Omental fat pad (tissue), 4 donors: ENCODE measurements around the gene ENTPD7. TPM values are rescaled to one million over a fixed set of nuclear protein-coding genes. Genes with fewer than 3 reads are reported as not detected.
A peak's percentile ranks its signal among the peaks of the same experiment; 100 is the strongest.
"Not testable (repeated sequence)": the region's sequence is repeated elsewhere in the genome, so short reads cannot be mapped to it uniquely, and the experiment has no call there.

Experiments used
- ATAC-seq: fragments of 150-250 bp; one replicate; pipeline ENCODE4 v1.9.1; 2016; ENCODE audit warnings: mild to moderate bottlenecking, moderate library complexity; ENCODE audit not compliant: low FRiP score
- DNase-seq: peaks from one replicate; pipeline ENCODE4 v3.0.0-alpha.2; 2019; ENCODE audit warnings: low spot score
- CTCF ChIP-seq, 3 donors: fragments of 450-650 bp; IDR thresholded peaks; one replicate each; pipeline ENCODE4 v1.5.1; 2016 to 2017; ENCODE audit warnings: antibody characterized with exemption in 3 of 3, mild to moderate bottlenecking in 3 of 3, moderate library complexity in 2 of 3
- total RNA-seq, 4 donors: library from RNA; depleted of rRNA; stranded (reverse); fragments of >200 nt; gene quantifications; one replicate each; pipeline ENCODE4 v1.1.0, GENCODE V29; 2016

ENTPD7 gene
- total RNA-seq, 4 donors from 2014 or later, result 5.2 to 18.6 (median 9.2) TPM

DNA sequence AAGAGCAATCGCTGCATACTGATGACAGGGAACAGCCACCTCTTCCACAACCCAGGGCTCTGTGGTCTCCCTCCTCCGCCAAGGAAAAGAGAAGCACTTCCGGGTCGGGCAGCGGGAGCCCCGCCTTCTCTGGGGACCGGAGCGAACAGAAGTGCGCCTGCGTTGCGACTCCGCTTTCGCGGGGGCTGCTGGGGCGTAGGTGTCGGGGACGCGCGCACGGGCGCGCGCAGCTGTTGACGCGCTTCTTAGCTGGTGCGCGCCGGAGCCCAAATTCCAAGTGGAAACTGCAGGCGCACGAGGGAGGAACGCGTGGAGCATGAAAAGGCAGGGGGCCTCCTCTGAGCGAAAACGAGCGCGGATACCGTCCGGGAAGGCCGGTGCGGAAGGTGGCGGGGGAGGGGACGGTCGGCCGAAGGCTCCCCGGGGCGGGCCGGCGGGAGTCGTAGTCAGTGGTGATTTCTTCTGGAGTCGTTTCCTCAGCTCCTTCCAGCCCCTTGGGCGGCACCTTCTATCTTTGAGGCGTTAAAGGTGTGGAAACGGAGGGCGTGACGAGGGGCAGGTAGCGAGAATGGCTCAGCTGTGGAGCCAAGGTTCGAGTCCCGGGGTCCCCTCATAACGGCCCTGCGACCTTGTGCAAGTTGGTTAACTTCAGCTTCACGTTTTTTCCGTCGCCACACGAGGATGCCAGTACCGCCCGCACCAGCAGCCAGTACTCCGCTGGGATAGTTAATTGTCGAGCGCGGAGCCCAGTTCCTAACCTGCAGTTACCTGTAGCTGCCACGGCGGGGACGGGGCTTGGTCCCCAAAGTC, 72.9 kb downstream of the ENTPD7 start, which contains the start of the genes COX15 and CUTC:
COX15 (minus strand) TSS at position 95 of the 810 bp plus-strand sequence; CDS start at position 17, 78 bp downstream.
CUTC (plus strand) TSS at position 202 of the 810 bp plus-strand sequence; CDS start at position 317, 115 bp downstream.
- no peak for TF ChIP-seq CTCF (IDR thresholded peaks at IDR 0.05)
- ATAC-seq, result peak; percentile 96
- peak; percentile 84 for DNase-seq

DNA sequence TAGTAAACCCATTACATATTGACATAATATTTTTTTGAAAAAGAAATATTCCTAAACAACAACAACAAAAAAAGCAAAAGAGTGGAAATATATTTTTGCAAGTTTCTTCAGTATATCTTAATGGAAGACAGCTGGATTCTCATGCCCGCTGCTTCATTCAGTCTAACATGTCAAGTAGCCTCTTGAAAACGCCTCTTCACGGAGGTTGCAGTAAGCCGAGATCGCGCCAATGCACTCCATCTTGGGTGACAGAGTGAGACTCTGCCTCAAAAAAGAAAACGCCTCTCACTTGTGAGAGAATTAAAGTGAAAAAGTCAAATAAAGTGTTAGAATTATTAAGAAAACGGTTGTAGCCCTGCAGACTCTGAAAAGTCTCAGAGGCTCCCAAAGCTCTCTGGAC, 74.1 kb downstream of the ENTPD7 start:
- no peak for TF ChIP-seq CTCF (IDR thresholded peaks at IDR 0.05)
- DNase-seq (no peak), ATAC-seq (no peak)

DNA sequence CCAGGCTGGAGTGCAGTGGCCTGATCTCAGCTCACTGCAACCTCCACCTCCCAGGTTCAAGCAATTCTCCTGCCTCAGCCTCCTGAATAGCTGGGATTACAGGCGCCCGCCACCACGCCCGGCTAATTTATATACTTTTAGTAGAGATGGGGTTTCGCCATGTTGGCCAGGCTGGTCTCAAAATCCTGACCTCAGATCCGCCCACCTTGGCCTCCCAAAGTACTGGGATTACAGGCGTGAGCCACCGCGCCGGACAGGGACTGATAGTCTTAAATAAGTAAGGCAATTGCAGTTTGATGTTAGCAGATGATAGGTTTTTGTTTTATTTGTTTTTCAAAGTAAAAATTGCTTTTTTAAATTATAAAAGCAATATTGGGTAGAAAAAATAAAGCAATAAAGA, 74.8 kb downstream of the ENTPD7 start:
- DNase-seq, ATAC-seq: not testable (repeated sequence)

- no peak for ATAC-seq
- DNase-seq, result no peak
- TF ChIP-seq CTCF (IDR thresholded peaks at IDR 0.05), result no peak
These were observed 81.0 kb downstream of the ENTPD7 start for GRCh38 chr10:99740260-99740659.

DNA sequence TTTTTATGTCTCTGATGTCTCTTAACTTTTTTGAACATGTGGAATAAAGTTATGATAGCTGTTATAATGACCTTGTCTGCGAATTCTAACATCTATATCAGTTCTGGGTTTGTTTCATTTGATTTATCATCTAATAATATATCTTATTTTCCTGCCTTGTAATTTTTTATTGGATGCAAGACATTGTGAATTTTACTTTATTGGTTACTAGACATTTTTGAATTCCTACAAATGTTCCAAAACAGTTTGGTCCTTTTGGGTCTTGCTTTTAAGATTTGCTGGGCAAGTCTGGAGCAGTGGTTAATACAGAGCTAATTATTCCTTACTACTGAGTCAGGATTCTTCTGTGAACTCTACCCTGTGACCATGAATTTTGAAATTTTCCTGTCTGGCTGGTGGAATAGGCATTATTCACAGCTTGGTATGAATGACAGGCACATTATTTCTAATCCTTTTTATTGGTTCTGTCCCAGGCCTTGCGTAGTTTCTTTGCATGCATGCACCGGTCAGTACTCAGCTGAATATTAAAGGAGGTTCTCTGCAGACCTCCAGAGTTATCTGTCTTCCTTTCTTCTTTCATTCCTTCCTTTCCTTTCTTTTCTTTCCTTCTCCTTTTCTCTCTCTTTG, 81.7 kb downstream of the ENTPD7 start:
- ATAC-seq (no peak), DNase-seq (no peak)
- no peak for TF ChIP-seq CTCF (IDR thresholded peaks at IDR 0.05)

GRCh38 chr10:99742254-99742653, 82.9 kb downstream of the ENTPD7 start:
- no peak for DNase-seq
- TF ChIP-seq CTCF (IDR thresholded peaks at IDR 0.05), result no peak
- ATAC-seq, result no peak

DNA sequence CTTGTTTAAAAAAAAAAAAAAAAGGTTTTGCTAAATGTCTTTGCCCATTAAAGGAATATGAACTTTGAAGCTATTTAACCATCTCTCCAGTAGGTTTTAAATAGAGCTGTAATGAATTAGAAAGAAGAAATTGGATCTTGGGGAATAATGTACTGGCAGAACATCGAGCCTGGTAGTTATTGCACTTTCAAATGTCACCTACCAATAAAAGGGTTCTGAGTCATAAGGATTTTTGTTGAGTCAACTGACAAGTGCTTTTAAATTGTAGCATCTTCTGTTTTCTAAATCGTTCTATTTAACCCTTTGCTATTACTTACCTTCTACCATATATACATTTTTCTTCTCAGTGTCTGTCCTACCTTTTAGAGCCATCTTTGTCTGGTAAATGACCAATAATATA, 83.4 kb downstream of the ENTPD7 start:
- ATAC-seq (no peak), DNase-seq (no peak)
- no peak for TF ChIP-seq CTCF (IDR thresholded peaks at IDR 0.05)
